ENCODE results near the gene HORMAD2. TPM values are rescaled to one million over a fixed set of nuclear protein-coding genes. Genes with fewer than 3 reads are reported as not detected.

HORMAD2 gene
- total RNA-seq, 6 experiments from 2014 or later: not detected

DNA sequence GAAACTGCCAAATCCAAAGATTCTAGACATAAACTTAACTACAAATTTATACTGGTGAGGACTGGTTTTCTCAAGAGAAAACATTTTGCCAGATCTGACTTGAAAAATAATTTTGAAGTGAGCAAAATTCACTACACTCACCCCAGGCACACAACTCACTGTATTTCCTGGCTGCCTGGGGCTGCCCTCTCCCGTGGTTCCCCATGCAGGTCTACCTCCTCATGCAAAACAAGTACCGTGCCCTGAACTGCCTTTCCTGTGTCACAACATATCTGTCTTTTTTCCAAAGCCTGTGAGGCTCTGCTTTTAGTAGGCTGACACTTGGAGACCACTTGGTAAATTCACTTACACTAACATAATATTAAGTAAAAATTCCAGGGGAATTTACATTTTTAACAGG is 89.9 kb downstream of the HORMAD2 start:
- no peak for DNase-seq
- Mint-ChIP-seq H3K4me1 (ENCODE audit: low read depth) (no peaks in the 10 kb centered on the region), H3K27ac (no peak overlapping the region), H3K27me3 (ENCODE audit: insufficient read depth) (peaks cover 22% of the 10 kb centered on the region), H3K4me3 (no peak overlapping the region), H3K9me3 (no peaks in the 10 kb centered on the region), H3K36me3 (ENCODE audit: low read depth) (no peaks in the 10 kb centered on the region)
- TF ChIP-seq CTCF (IDR thresholded peaks at IDR 0.05): no peak

DNA sequence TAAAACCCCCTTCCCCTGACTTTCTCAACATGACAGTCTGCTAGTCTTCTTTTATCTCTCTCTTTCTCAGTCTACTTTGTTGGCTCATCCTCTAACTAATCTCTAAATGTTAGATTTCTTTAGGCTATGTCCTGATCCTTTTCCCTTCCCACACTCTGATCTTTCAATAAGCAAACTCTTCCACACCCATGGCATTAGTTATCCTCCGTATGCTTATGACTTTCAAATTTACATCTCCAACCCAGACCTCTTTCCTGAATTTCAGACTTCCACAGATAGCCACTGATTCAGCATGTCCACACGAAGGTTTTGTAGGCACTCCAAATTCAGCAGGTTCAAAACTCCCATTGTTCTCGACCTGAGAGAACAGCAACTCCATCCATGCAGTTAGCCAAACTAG is 90.7 kb downstream of the HORMAD2 start:
- no peak for DNase-seq
- H3K4me3 Mint-ChIP-seq: no peak overlapping the region
- H3K36me3 Mint-ChIP-seq (ENCODE audit: low read depth): no peaks in the 10 kb centered on the region
- H3K27ac Mint-ChIP-seq: no peak overlapping the region
- H3K4me1 Mint-ChIP-seq (ENCODE audit: low read depth): no peaks in the 10 kb centered on the region
- peaks cover 22% of the 10 kb centered on the region for H3K27me3 Mint-ChIP-seq (ENCODE audit: insufficient read depth)
- no peak for TF ChIP-seq CTCF (IDR thresholded peaks at IDR 0.05)
- no peaks in the 10 kb centered on the region for H3K9me3 Mint-ChIP-seq

GRCh38 chr22:30175690-30176288 is 95.5 kb downstream of the HORMAD2 start:
- Mint-ChIP-seq H3K9me3 (no peaks in the 10 kb centered on the region), H3K27ac (no peak overlapping the region)

DNA sequence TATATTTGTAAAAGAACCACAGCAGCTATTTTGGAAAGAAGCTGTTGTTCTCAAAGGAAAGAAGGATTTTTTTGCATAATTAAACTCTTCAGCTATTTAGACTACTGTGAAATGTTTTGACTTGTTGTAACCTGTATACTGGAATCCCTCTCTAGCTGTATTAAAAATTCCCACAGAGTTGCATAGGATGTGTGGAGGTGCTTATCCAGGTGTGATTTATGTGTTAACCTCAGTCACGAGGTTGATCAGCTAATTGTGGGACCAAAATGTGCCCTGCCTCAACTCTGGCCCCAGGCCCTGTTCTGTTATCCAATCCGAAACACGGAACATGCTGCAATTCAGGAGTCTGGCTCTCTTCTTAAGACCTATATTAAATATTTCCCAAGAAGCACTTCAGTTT is 96.2 kb downstream of the HORMAD2 start:
- no peaks in the 10 kb centered on the region for H3K36me3 Mint-ChIP-seq (ENCODE audit: low read depth)
- no peak overlapping the region for H3K4me3 Mint-ChIP-seq
- TF ChIP-seq CTCF (IDR thresholded peaks at IDR 0.05): no peak
- H3K9me3 Mint-ChIP-seq: no peaks in the 10 kb centered on the region
- H3K4me1 Mint-ChIP-seq (ENCODE audit: low read depth): no peaks in the 10 kb centered on the region
- no peak for DNase-seq
- H3K27ac Mint-ChIP-seq: no peak overlapping the region
- peaks cover 31% of the 10 kb centered on the region for H3K27me3 Mint-ChIP-seq (ENCODE audit: insufficient read depth)

More at GRCh38 chr22:30175690-30176288, 95.5 kb downstream of the HORMAD2 start:
- no peaks in the 10 kb centered on the region for H3K36me3 Mint-ChIP-seq (ENCODE audit: low read depth)
- H3K27me3 Mint-ChIP-seq (ENCODE audit: insufficient read depth): peaks cover 26% of the 10 kb centered on the region
- no peaks in the 10 kb centered on the region for H3K4me1 Mint-ChIP-seq (ENCODE audit: low read depth)
- TF ChIP-seq CTCF (IDR thresholded peaks at IDR 0.05): no peak
- H3K4me3 Mint-ChIP-seq: no peak overlapping the region
- DNase-seq: no peak

DNA sequence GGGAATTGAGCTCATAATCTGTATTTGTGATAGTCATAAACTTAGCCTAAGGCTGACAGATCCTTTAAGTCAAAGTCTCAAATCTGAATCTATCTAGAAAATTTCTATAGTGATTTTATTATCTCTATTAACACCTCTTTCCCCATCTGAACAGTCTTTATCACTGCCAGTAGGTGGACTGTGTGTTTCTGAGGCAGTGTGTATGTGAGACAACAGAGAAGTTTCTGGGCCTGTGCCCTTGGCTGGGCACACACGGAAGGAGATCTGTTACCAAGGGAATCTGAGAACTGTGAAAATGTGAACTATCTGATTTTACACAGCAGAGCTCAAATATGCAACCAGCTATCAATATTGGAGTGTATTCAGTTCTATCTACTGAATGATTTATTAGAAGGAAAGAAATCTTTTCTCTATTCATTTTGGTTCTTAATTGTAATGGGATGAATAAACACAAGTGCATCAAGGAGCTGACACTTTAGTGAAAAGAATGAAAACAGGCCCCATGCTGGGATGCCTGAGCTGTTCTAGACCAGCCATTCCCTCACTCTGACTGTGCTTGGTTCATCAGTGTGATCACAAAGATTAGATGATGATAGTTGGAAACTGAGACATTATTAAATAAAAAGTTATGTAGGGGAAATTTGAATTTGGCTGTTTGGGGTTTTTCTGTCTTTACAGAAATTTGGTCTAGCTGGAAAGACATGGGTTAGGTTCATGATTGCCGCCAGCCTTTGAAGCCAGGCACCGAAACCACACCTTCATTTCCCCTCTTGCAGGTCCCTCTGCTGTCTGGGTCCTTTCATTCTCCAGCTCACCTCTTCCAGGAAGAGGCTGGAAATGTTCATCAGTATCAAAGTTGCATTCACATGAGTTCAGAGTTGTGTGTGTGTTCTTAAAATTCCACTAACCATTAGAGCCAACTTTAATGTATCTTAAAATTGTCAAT is 98.2 kb downstream of the HORMAD2 start:
- H3K27me3 Mint-ChIP-seq (ENCODE audit: insufficient read depth): peaks cover 28% of the 10 kb centered on the region
- no peaks in the 10 kb centered on the region for H3K9me3 Mint-ChIP-seq
- no peak for DNase-seq
- H3K36me3 Mint-ChIP-seq (ENCODE audit: low read depth): no peaks in the 10 kb centered on the region
- no peak overlapping the region for H3K27ac Mint-ChIP-seq
- H3K4me1 Mint-ChIP-seq (ENCODE audit: low read depth): no peaks in the 10 kb centered on the region
- no peak overlapping the region for H3K4me3 Mint-ChIP-seq
- TF ChIP-seq CTCF (IDR thresholded peaks at IDR 0.05): peak; percentile 21; the same call in 1 of the 2 replicates

Measured in HFFc6 (cell line).